NCI-H146 treated with DMSO at 0.1 percent for 48 hours (cell line): Measurements from ENCODE around the gene CCDC63.
"Not testable (repeated sequence)": the region's sequence is repeated elsewhere in the genome, so short reads cannot be mapped to it uniquely, and the experiment has no call there.

ENCODE experiments used
- DNase-seq: peaks from one replicate; lab custom pipeline; 2025; ENCODE audit not compliant: unreplicated experiment; lab: John Stamatoyannopoulos, UW

Gene CCDC63

DNA sequence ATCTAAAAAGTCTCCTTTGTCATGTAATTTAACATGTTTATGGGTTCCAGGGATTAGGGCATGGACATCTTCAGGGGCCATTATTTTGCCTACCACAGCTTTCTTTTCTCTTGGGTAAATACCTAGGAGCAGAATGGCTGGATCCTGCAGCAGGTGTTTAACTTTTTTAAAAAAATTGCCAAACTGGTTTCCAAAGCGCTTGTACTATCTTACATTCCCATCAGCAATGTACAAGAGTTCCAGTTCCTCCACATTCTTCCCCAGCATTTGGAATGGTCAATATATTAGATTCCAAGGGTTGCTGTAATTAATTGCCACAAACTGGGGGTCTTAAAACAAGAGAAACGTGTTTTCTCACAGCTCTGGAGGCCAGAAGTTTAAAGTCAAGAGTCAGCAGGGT lies 101.3 kb downstream of the CCDC63 start:
- DNase-seq: no peak

- DNase-seq: not testable (repeated sequence)
Measured at GRCh38 chr12:110950466-110950865, 103.7 kb downstream of the CCDC63 start.

DNA sequence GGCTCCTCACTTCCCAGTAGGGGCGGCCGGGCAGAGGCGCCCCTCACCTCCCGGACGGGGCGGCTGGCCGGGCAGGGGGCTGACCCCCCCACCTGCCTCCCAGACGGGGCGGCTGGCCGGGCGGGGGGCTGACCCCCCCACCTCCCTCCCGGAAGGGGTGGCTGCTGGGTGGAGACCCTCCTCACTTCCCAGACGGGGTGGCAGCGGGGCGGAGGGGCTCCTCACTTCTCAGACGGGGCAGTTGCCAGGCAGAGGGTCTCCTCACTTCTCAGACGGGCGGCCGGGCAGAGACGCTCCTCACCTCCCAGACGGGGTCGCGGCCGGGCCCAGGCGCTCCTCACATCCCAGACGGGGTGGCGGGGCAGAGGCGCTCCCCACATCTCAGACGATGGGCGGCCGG lies 104.1 kb downstream of the CCDC63 start:
- not testable (repeated sequence) for DNase-seq
